A549 (cell line): Measurements from ENCODE around the gene MGAT5B. TPM values are rescaled to one million over a fixed set of nuclear protein-coding genes. Genes with fewer than 3 reads are reported as not detected.

Source experiments
- ATAC-seq, 2 experiments: fragments of 200-7000 bp in 1 of 2; fragments of >200 bp in 1 of 2; cut with Nextera tagmentation in 1 of 2; cut with Tn5 transposase in 1 of 2; 3 replicates each; pipeline versions ENCODE4 v1.8.0 to v1.9.1; 2018 to 2020; ENCODE audit warnings: mild to moderate bottlenecking in 1 of 2, moderate library complexity in 1 of 2
- CTCF ChIA-PET: fragments of 300-600 bp; sonication (Branson Sonifier 250); formaldehyde crosslinking; extraction: SDS; loops from one replicate; lab custom pipeline; 2021; ENCODE audit warnings: antibody characterized with exemption, inconsistent platforms; lab: Yijun Ruan, JAX
- POLR2A ChIA-PET: fragments of 350-600 bp; formaldehyde crosslinking; extraction: SDS; loops from one replicate; lab custom pipeline; 2021; ENCODE audit warnings: antibody characterized with exemption, inconsistent platforms; lab: Yijun Ruan, JAX
- DNase-seq, 2 experiments: peaks; one replicate each; pipeline versions ENCODE4 v3.0.0 to v3.0.0-alpha.2; 2011 to 2016; ENCODE audit warnings: low read depth in 1 of 2, low spot score in 1 of 2
- FAIRE-seq: peaks from 2 replicates; lab custom pipeline; 2011; peaks lifted over from hg19 to GRCh38; lab: Jason Lieb, UNC
- H3K27ac ChIP-seq, 2 experiments: fragments of >200 bp; sonication (Bioruptor Twin); formaldehyde crosslinking; 3 replicates each; pipeline ENCODE4 v1.5.1; 2016 to 2017
- H3K4me1 ChIP-seq: fragments of >200 bp; sonication (Bioruptor Twin); formaldehyde crosslinking; 3 replicates; pipeline ENCODE4 v1.6.1; 2016
- H3K4me2 ChIP-seq: fragments of >200 bp; sonication (Bioruptor Twin); formaldehyde crosslinking; 3 replicates; pipeline ENCODE4 v1.6.1; 2016
- H3K4me3 ChIP-seq: fragments of >200 bp; sonication (Bioruptor Twin); formaldehyde crosslinking; 3 replicates; pipeline ENCODE4 v1.5.1; 2016
- H3K9me3 ChIP-seq: fragments of >200 bp; sonication (Bioruptor Twin); formaldehyde crosslinking; 3 replicates; pipeline ENCODE4 v1.6.1; 2016
- BHLHE40 ChIP-seq: IDR thresholded peaks from 2 replicates; pipeline ENCODE4 v1.6.1; 2012; ENCODE audit warnings: low read depth, low read length, inconsistent platforms
- CBX2 ChIP-seq: fragments of 200-600 bp; sonication (generic); IDR thresholded peaks from 2 replicates; pipeline ENCODE4 v1.6.1; 2016; ENCODE audit warnings: low read depth, mild to moderate bottlenecking, borderline replicate concordance
- CHD4 ChIP-seq: fragments of 200-600 bp; sonication (generic); IDR thresholded peaks from 2 replicates; pipeline ENCODE4 v1.6.1; 2016; ENCODE audit warnings: antibody characterized with exemption, mild to moderate bottlenecking, borderline replicate concordance
- EHMT2 ChIP-seq: fragments of 200-600 bp; sonication (generic); IDR thresholded peaks from 2 replicates; pipeline ENCODE4 v1.6.1; 2016; ENCODE audit warnings: antibody characterized with exemption, low read depth, mild to moderate bottlenecking, moderate library complexity
- FOSB ChIP-seq: fragments of 250-450 bp; sonication (Bioruptor Pico); IDR thresholded peaks from 2 replicates; pipeline ENCODE4 v1.5.0; 2020; ENCODE audit warnings: mild to moderate bottlenecking, moderate library complexity
- HOXB13 ChIP-seq: fragments of 250-450 bp; sonication (Bioruptor Pico); IDR thresholded peaks from 2 replicates; pipeline ENCODE4 v1.5.0; 2020; ENCODE audit warnings: low read depth, mild to moderate bottlenecking, moderate library complexity
- HOXB5 ChIP-seq: fragments of 250-450 bp; sonication (Bioruptor Pico); IDR thresholded peaks from 2 replicates; pipeline ENCODE4 v1.5.0; 2020; ENCODE audit warnings: mild to moderate bottlenecking, moderate library complexity
- JUN ChIP-seq, 2 experiments: fragments of >200 bp; sonication (Bioruptor Twin); formaldehyde crosslinking; IDR thresholded peaks; 2 replicates in 1 of 2; 3 replicates in 1 of 2; pipeline ENCODE4 v1.6.1; 2016 to 2017
- JUNB ChIP-seq: fragments of >200 bp; sonication (Bioruptor Twin); formaldehyde crosslinking; IDR thresholded peaks from 2 replicates; pipeline ENCODE4 v1.6.1; 2016
- MAFK ChIP-seq: fragments of 450-650 bp; IDR thresholded peaks from 2 replicates; pipeline ENCODE4 v1.6.1; 2014; ENCODE audit not compliant: partially characterized antibody
- MAZ ChIP-seq: fragments of 150-350 bp; IDR thresholded peaks from 2 replicates; pipeline ENCODE4 v1.6.1; 2014; ENCODE audit warnings: antibody characterized with exemption, low read depth, low read length, borderline replicate concordance
- NPAS2 ChIP-seq: fragments of 250-450 bp; sonication (Bioruptor Pico); IDR thresholded peaks from 2 replicates; pipeline ENCODE4 v1.8.0; 2022; ENCODE audit warnings: mild to moderate bottlenecking, moderate library complexity, borderline replicate concordance
- NR3C1 ChIP-seq: fragments of >200 bp; sonication (Bioruptor Twin); formaldehyde crosslinking; IDR thresholded peaks from 3 replicates; pipeline ENCODE4 v1.6.1; 2017
- RFX5 ChIP-seq: fragments of 450-650 bp; IDR thresholded peaks from 2 replicates; pipeline ENCODE4 v1.7.1; 2014; ENCODE audit warnings: antibody characterized with exemption, mild to moderate bottlenecking, moderate library complexity
- SMC3 ChIP-seq: fragments of >200 bp; sonication (Bioruptor Twin); formaldehyde crosslinking; IDR thresholded peaks from 3 replicates; pipeline ENCODE4 v1.6.1; 2018; ENCODE audit warnings: inconsistent platforms
- WGBS: methylation state at CpG from one replicate; pipeline ENCODE4 v1.1.6; 2017; ENCODE audit errors: missing lambda C conversion rate; 5-methylcytosine and 5-hydroxymethylcytosine counted together
- polyA plus RNA-seq, 4 experiments: library from polyadenylated mRNA; depleted of rRNA in 3 of 4; stranded (reverse); fragments of >200 nt; fragmentation: RNase III in 1 of 4; extraction: RNeasy Plus Mini Kit Qiagen cat#74134 plus additional on column Dnase treatment in 1 of 4; gene quantifications; 2 replicates in 3 of 4; 3 replicates in 1 of 4; pipeline ENCODE4 v1.2.3, GENCODE V29; 2011 to 2017
- TF ChIP-seq, protein P1 (sequence below): fragments of >200 bp; sonication (Bioruptor Twin); formaldehyde crosslinking; IDR thresholded peaks from 3 replicates; pipeline ENCODE4 v1.6.1; 2016
- TF ChIP-seq, protein P2 (sequence below): fragments of >200 bp; sonication (Bioruptor Twin); formaldehyde crosslinking; IDR thresholded peaks from 3 replicates; pipeline ENCODE4 v1.5.1; 2016
- TF ChIP-seq, protein P3 (sequence below): fragments of 200-600 bp; sonication (generic); IDR thresholded peaks from 2 replicates; pipeline ENCODE4 v1.6.1; 2016; ENCODE audit warnings: antibody characterized with exemption, mild to moderate bottlenecking, moderate library complexity

The MGAT5B gene
- polyA plus RNA-seq, 2 of the 4 experiments (the other 2 are of a cell fraction): 7.6 to 22.8 TPM

DNA sequence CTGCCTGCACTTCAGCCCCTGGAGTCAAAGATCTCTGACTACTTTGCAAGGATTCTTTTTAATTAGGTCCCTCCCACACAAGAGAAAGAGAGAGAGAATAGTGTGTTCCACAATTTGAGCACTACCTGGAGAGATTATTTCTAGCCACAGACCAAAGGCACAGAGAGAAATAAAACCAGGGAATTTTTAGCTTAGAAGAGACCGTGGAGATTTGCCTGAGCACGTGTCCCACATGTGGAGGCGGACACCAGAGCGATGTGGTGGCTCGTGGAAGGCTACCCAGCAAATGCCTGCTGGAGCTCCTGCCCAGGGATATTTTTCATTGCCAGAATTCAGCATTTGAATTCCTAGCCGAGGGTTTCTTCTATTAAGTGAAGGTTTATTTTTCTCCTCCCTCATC, 50.6 kb downstream of the MGAT5B start:
- FAIRE-seq (no peak), ATAC-seq (no peak), DNase-seq (no peak)
- ChIA-PET POLR2A (no interaction called here), CTCF (interaction anchor here (0.9 to 2.9 kb wide), 8 partner anchors 9 to 138 kb away, joined by 3 to 19 read pairs (median 6); partner anchors contain the start of gene MGAT5B)
- H3K4me3 ChIP-seq: no peak overlapping the region
- H3K9me3 ChIP-seq: no peaks in the 10 kb centered on the region
- no peaks in the 10 kb centered on the region for H3K4me1 ChIP-seq
- peak overlapping the region in 1 of 2 experiments; percentile 18; a peak in 1 of 6 replicates for H3K27ac ChIP-seq
- TF ChIP-seq HOXB13 (CRISPR knock-in tag) (no peak), JUNB (no peak), CBX2 (no peak), JUN (IDR thresholded peaks at IDR 0.05) (no peak), NPAS2 (CRISPR knock-in tag) (no peak), RFX5 (no peak), CHD4 (no peak), MAZ (no peak), MAFK (no peak), BHLHE40 (no peak), EHMT2 (no peak), FOSB (CRISPR knock-in tag) (no peak), SMC3 (no peak)
- TF ChIP-seq, protein P1, sequence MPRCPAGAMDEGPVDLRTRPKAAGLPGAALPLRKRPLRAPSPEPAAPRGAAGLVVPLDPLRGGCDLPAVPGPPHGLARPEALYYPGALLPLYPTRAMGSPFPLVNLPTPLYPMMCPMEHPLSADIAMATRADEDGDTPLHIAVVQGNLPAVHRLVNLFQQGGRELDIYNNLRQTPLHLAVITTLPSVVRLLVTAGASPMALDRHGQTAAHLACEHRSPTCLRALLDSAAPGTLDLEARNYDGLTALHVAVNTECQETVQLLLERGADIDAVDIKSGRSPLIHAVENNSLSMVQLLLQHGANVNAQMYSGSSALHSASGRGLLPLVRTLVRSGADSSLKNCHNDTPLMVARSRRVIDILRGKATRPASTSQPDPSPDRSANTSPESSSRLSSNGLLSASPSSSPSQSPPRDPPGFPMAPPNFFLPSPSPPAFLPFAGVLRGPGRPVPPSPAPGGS: no peak
- TF ChIP-seq, protein P2, sequence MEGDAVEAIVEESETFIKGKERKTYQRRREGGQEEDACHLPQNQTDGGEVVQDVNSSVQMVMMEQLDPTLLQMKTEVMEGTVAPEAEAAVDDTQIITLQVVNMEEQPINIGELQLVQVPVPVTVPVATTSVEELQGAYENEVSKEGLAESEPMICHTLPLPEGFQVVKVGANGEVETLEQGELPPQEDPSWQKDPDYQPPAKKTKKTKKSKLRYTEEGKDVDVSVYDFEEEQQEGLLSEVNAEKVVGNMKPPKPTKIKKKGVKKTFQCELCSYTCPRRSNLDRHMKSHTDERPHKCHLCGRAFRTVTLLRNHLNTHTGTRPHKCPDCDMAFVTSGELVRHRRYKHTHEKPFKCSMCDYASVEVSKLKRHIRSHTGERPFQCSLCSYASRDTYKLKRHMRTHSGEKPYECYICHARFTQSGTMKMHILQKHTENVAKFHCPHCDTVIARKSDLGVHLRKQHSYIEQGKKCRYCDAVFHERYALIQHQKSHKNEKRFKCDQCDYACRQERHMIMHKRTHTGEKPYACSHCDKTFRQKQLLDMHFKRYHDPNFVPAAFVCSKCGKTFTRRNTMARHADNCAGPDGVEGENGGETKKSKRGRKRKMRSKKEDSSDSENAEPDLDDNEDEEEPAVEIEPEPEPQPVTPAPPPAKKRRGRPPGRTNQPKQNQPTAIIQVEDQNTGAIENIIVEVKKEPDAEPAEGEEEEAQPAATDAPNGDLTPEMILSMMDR: no peak
- no peak overlapping the region for H3K4me2 ChIP-seq
- 65% methylated on average over 6 of the region's 6 CpGs for WGBS

DNA sequence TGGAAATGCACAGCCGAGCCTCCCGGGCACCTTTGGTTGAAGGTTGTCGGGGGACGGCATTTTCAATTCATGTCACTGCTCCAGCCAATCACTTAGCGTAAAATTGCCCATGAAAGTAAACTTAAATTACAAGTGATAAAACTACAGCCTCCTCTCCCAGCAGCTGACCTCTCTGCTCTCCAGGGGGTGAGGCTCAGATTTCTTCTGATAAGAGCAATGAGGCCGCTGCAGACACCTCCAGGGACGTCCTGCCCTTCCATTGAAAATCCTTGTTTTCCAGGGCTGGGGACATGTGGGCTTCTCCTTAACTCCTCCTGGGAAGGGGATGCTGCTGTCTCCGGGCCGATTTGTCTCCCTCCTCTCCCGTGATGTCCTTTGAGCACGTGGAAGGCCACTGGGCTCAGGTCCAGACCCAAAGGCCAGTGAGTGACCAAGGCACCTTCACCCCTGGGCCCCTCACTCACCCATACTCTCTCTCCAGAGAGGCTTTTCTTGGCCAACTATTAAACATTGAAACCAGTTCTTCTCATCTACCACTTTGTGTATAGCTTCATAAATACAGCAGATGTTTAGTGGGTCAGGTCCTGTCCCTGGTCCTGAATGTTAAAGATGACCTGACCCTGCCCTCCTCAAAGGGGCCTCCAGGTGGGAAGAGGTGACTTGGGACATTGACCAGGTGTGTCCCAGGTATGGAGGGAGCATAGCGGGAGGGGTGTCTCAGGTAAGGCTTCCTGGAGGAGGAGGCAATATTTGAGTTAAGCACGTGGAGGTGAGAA, 52.3 kb downstream of the MGAT5B start:
- H3K4me2 ChIP-seq: no peak overlapping the region
- CTCF ChIA-PET: interaction anchor here (1.6 to 2.0 kb wide), 2 partner anchors 12 to 52 kb away, joined by 4 to 11 read pairs; partner anchors contain the start of gene MGAT5B
- H3K4me3 ChIP-seq: no peak overlapping the region
- TF ChIP-seq, protein P3, sequence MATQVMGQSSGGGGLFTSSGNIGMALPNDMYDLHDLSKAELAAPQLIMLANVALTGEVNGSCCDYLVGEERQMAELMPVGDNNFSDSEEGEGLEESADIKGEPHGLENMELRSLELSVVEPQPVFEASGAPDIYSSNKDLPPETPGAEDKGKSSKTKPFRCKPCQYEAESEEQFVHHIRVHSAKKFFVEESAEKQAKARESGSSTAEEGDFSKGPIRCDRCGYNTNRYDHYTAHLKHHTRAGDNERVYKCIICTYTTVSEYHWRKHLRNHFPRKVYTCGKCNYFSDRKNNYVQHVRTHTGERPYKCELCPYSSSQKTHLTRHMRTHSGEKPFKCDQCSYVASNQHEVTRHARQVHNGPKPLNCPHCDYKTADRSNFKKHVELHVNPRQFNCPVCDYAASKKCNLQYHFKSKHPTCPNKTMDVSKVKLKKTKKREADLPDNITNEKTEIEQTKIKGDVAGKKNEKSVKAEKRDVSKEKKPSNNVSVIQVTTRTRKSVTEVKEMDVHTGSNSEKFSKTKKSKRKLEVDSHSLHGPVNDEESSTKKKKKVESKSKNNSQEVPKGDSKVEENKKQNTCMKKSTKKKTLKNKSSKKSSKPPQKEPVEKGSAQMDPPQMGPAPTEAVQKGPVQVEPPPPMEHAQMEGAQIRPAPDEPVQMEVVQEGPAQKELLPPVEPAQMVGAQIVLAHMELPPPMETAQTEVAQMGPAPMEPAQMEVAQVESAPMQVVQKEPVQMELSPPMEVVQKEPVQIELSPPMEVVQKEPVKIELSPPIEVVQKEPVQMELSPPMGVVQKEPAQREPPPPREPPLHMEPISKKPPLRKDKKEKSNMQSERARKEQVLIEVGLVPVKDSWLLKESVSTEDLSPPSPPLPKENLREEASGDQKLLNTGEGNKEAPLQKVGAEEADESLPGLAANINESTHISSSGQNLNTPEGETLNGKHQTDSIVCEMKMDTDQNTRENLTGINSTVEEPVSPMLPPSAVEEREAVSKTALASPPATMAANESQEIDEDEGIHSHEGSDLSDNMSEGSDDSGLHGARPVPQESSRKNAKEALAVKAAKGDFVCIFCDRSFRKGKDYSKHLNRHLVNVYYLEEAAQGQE: peak; percentile 74; the same call in 1 of the 2 replicates
- TF ChIP-seq NR3C1: no peak
- TF ChIP-seq HOXB5 (CRISPR knock-in tag): no peak
- no peak for ATAC-seq
- POLR2A ChIA-PET: no interaction called here
- 86% methylated on average over 13 of the region's 13 CpGs for WGBS
- FAIRE-seq: no peak
- no peaks in the 10 kb centered on the region for H3K9me3 ChIP-seq
- DNase-seq: no peak
- H3K4me1 ChIP-seq: peaks cover 4% of the 10 kb centered on the region; the same call in 1 of the 3 replicates
- H3K27ac ChIP-seq: no peak overlapping the region
